GM12878 (cell line): Measurements from ENCODE around the gene NAV3. TPM values are rescaled to one million over a fixed set of nuclear protein-coding genes. Genes with fewer than 3 reads are reported as not detected.
A peak's percentile ranks its signal among the peaks of the same experiment; 100 is the strongest.

Experiments used
- ATAC-seq: fragments of 200-7000 bp; cut with Tn5 transposase; 3 replicates; pipeline ENCODE4 v1.9.1; 2020; ENCODE audit warnings: mild to moderate bottlenecking, moderate library complexity
- BruUV-seq: library from RNA; stranded (reverse); fragments of 400-500 nt; replicated peaks from 2 replicates; lab custom pipeline; 2021; lab: Mats Ljungman, UMichigan
- CTCF ChIA-PET: fragments of 300-600 bp; sonication (Branson Sonifier 250); formaldehyde crosslinking; extraction: SDS; loops from one replicate; lab custom pipeline; 2021; ENCODE audit warnings: inconsistent platforms; lab: Yijun Ruan, JAX
- POLR2A ChIA-PET: fragments of 350-600 bp; formaldehyde crosslinking; extraction: SDS; loops from one replicate; lab custom pipeline; 2021; ENCODE audit warnings: inconsistent platforms; lab: Charles Lee
- RAD21 ChIA-PET: fragments of 300-600 bp; sonication (Branson Sonifier 250); formaldehyde crosslinking; loops from one replicate; lab custom pipeline; 2023; ENCODE audit warnings: antibody characterized with exemption; ENCODE audit not compliant: unreplicated experiment; lab: Charles Lee
- SMC1A ChIA-PET: fragments of 300-600 bp; sonication (Branson Sonifier 250); formaldehyde crosslinking; loops from one replicate; lab custom pipeline; 2023; ENCODE audit not compliant: unreplicated experiment, uncharacterized antibody; lab: Charles Lee
- DNase-seq: peaks from one replicate; pipeline ENCODE4 v3.0.0-alpha.2; 2011; ENCODE audit warnings: low read depth, low spot score
- FAIRE-seq: peaks from 3 replicates; lab custom pipeline; 2011; peaks lifted over from hg19 to GRCh38; lab: Jason Lieb, UNC
- H2AFZ ChIP-seq: 2 replicates; pipeline ENCODE4 v1.6.0; 2011; ENCODE audit warnings: low read depth, low read length, control low read depth; ENCODE audit not compliant: control insufficient read depth
- H3K27ac ChIP-seq: 2 replicates; pipeline ENCODE4 v1.5.1; 2011; ENCODE audit warnings: control low read depth; ENCODE audit not compliant: control insufficient read depth, insufficient read depth
- H3K27me3 ChIP-seq, 2 experiments: replicated peaks in 1 of 2; 2 replicates each; pipeline versions ENCODE4 v1.6.0 to v1.6.1; 2011; ENCODE audit warnings: low read length in 1 of 2; ENCODE audit not compliant: control insufficient read depth in 2 of 2, insufficient read depth in 2 of 2
- H3K36me3 ChIP-seq, 2 experiments: 2 replicates each; pipeline ENCODE4 v1.5.1; 2011; ENCODE audit warnings: low read length in 1 of 2; ENCODE audit not compliant: control insufficient read depth in 2 of 2, insufficient read depth in 2 of 2
- H3K4me1 ChIP-seq: 2 replicates; pipeline ENCODE4 v1.6.1; 2011; ENCODE audit warnings: mild to moderate bottlenecking, low read length, moderate library complexity, mixed read lengths; ENCODE audit not compliant: control insufficient read depth, insufficient read depth
- H3K4me2 ChIP-seq: 2 replicates; pipeline ENCODE4 v1.6.0; 2011; ENCODE audit warnings: control low read depth; ENCODE audit not compliant: control insufficient read depth, insufficient read depth
- H3K4me3 ChIP-seq: fragments of 200-600 bp; sonication (generic); 2 replicates; pipeline ENCODE4 v1.5.1; 2016
- H3K79me2 ChIP-seq: 2 replicates; pipeline ENCODE4 v1.6.0; 2011; ENCODE audit warnings: low read length; ENCODE audit not compliant: control insufficient read depth, insufficient read depth
- H3K9ac ChIP-seq: 2 replicates; pipeline ENCODE4 v1.8.0; 2011; ENCODE audit warnings: low read length, control low read depth, mixed read lengths; ENCODE audit not compliant: control insufficient read depth, insufficient read depth
- H3K9me3 ChIP-seq: replicated peaks from 3 replicates; pipeline ENCODE4 v1.5.1; 2011; ENCODE audit warnings: mild to moderate bottlenecking, low read length; ENCODE audit not compliant: control insufficient read depth, insufficient read depth
- H4K20me1 ChIP-seq: 2 replicates; pipeline ENCODE4 v1.6.0; 2011; ENCODE audit not compliant: control insufficient read depth, insufficient read depth
- RAD21 ChIP-seq: IDR thresholded peaks from 2 replicates; pipeline ENCODE4 v1.6.1; 2011; ENCODE audit warnings: mild to moderate bottlenecking, low read depth, low read length, moderate library complexity; ENCODE audit not compliant: insufficient read depth
- WGBS: methylation state at CpG from one replicate; pipeline ENCODE4 v1.1.6; 2016; ENCODE audit warnings: low lambda C conversion rate; ENCODE audit not compliant: insufficient replicate concordance, insufficient coverage; ENCODE audit errors: missing lambda C conversion rate; 5-methylcytosine and 5-hydroxymethylcytosine counted together
- in situ Hi-C: fragments of 300-500 bp; cut with MboI; formaldehyde crosslinking; loops from 9 replicates; pipeline ENCODE4 v1.14.3; 2018; ENCODE audit warnings: mixed read lengths
- intact Hi-C: fragments of 100-400 bp; cut with micrococcal nuclease; formaldehyde crosslinking; loops from one replicate; pipeline ENCODE4 v1.14.2; 2022; ENCODE audit not compliant: unreplicated experiment
- polyA plus RNA-seq, 11 experiments: library from polyadenylated mRNA; depleted of rRNA in 4 of 11; unstranded in 6 of 11; stranded (reverse) in 5 of 11; fragments of >200 nt; fragmentation: Nextera tagmentation in 4 of 11; fragmentation: Illumina TruSeq in 1 of 11; extraction: Ambion mirVana in 4 of 11; extraction: Trizol in 1 of 11; gene quantifications; 1 replicate in 1 of 11; 2 replicates in 10 of 11; pipeline versions ENCODE4 v1.2.1 to v1.2.3, GENCODE V29; 2011 to 2016; ENCODE audit warnings: inconsistent platforms in 2 of 11, missing spikeins in 2 of 11, low read depth in 1 of 11
- total RNA-seq, 4 experiments: library from RNA; depleted of rRNA in 3 of 4; stranded (reverse); fragments of >200 nt in 3 of 4; fragmentation: Illumina TruSeq in 1 of 4; extraction: Trizol in 1 of 4; gene quantifications; 2 replicates each; pipeline versions ENCODE4 v1.2.1 to v1.2.3, GENCODE V29; 2013 to 2021
- TF ChIP-seq, protein P1 (sequence below): IDR thresholded peaks from 2 replicates; pipeline ENCODE4 v1.6.1; 2011; ENCODE audit warnings: mild to moderate bottlenecking, low read depth, low read length, moderate library complexity; ENCODE audit not compliant: insufficient replicate concordance

NAV3 gene
- total and polyA plus RNA-seq, 10 of the 15 experiments (the other 5 are each of a cell fraction or from before 2014, with no cell fraction given) = 0.05 to 0.51 (median 0.22) TPM; not detected in 1

DNA sequence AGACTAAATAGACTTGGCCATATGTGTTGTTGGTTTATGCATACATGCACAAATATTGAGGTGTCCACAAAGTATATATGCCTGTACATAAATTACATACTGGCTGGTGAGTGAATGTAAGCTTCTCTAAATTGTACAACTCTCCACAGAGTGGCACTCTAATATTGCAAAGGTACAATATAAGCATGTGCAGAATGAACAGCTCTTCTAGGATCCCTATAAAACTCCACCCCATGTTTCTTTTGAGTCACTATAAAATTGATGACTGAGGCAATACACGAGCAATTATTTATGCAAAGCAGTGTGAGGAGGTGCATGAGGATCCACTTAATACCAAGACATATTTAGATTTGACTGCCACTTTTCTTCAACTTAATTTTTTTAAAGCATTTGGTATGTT is 172.2 kb downstream of the NAV3 start:
- Histone ChIP-seq H3K79me2 (no peaks in the 10 kb centered on the region), H4K20me1 (no peaks in the 10 kb centered on the region), H3K9me3 (no peaks in the 10 kb centered on the region), H3K27ac (no peak overlapping the region), H3K4me2 (no peak overlapping the region), H3K4me1 (peaks cover 4% of the 10 kb centered on the region), H3K9ac (no peak overlapping the region), H3K36me3 (no peaks in the 10 kb centered on the region), H3K4me3 (no peak overlapping the region), H2AFZ (no peak overlapping the region), H3K27me3 (no peaks in the 10 kb centered on the region)
- no TSS peak for BruUV-seq
- POLR2A ChIA-PET = no interaction called here
- FAIRE-seq (no peak), ATAC-seq (no peak), DNase-seq (no peak)
- CTCF ChIA-PET = interaction anchor here (1.0 to 3.0 kb wide), 5 partner anchors 14 to 142 kb away, joined by 3 to 24 read pairs (median 5); no protein-coding TSS in a partner anchor
- TF ChIP-seq, protein P1, sequence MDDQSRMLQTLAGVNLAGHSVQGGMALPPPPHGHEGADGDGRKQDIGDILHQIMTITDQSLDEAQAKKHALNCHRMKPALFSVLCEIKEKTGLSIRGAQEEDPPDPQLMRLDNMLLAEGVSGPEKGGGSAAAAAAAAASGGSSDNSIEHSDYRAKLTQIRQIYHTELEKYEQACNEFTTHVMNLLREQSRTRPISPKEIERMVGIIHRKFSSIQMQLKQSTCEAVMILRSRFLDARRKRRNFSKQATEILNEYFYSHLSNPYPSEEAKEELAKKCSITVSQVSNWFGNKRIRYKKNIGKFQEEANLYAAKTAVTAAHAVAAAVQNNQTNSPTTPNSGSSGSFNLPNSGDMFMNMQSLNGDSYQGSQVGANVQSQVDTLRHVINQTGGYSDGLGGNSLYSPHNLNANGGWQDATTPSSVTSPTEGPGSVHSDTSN = no peak
- peak; percentile 36; the same call in 1 of the 2 replicates for TF ChIP-seq RAD21
- RAD21 ChIA-PET = interaction anchor here (0.9 to 1.9 kb wide), 3 partner anchors 115 to 118 kb away, joined by 4 to 7 read pairs (median 4); no protein-coding TSS in a partner anchor
- SMC1A ChIA-PET = interaction anchor here (1.0 to 2.4 kb wide), 4 partner anchors 88 to 119 kb away, joined by 3 to 16 read pairs (median 4); no protein-coding TSS in a partner anchor
- intact Hi-C loops (loop anchor here (10.0 kb wide), 1 partner anchor 1372 kb away; no protein-coding TSS in a partner anchor), in situ Hi-C loops (loop anchor here (5.0 kb wide), 1 partner anchor 119 kb away; no protein-coding TSS in a partner anchor)
- WGBS = 0% methylated on average over 1 of the region's 1 CpG
